SU-DHL-6 (cell line): ENCODE data around the gene RAP1B.

Experiments used
- CTCF ChIP-seq: fragments of 200-600 bp; sonication (generic); IDR thresholded peaks from one replicate; pipeline ENCODE4 v1.5.1; 2017; ENCODE audit warnings: antibody characterized with exemption, mild to moderate bottlenecking, low read length, moderate library complexity; ENCODE audit not compliant: insufficient read depth, poor library complexity, severe bottlenecking
- EZH2phosphoT487 ChIP-seq: fragments of 200-600 bp; sonication (generic), shearing (Covaris generic); conservative IDR thresholded peaks from 2 replicates; pipeline ENCODE4 v1.6.1; 2018; ENCODE audit warnings: mild to moderate bottlenecking, antibody characterized with exemption, low read length, moderate library complexity, mixed read lengths

DNA sequence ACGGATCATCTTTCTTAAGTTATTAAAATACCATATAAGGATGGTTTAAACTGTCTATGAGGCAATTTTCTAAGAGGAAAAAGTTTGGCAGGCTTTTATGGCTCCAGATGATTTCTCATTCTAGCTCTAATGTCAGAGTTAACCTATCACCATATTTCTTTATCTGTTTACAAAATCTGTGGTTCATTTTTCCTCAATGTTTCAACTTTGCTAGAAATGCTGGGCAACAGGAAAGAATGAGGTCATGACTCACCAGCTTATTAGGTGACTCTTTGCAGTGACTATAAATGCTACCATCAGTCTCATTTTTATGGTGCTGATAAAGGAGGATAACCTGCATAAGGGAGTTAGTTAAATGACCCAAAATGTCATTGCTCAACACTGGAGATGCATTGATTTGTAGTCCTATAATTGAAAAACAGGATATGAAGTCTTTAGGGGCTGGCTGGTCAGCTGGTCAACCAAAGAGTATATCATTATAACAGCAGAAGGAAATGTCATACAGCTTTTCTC lies 45.3 kb upstream of the RAP1B start:
- TF ChIP-seq CTCF, result no peak
- TF ChIP-seq EZH2phosphoT487, result no peak
